ENCODE results near the gene BCAR3.

BCAR3 gene

DNA sequence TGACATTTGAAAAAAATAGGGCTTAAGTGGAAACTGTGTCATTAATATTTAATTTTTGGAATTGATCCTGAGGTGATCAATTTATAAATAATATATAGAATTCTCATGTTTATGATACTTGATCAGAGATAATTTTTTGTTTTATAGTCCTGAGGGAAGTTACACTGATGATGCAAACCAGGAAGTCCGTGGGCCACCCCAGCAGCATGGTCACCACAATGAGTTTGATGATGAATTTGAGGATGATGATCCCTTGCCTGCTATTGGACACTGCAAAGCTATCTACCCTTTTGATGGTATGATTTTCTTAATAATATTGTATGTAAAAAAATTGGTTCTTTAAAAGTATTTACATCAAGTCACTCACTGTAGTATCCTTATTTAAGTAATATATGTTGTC lies 132.5 kb downstream of the BCAR3 start:
- DNase-seq (ENCODE audit: low read depth in 2 of 2) = no peak

- no peak for DNase-seq (ENCODE audit: low read depth in 2 of 2)
Measured at GRCh38 chr1:93546162-93546863, 135.3 kb downstream of the BCAR3 start.

DNA sequence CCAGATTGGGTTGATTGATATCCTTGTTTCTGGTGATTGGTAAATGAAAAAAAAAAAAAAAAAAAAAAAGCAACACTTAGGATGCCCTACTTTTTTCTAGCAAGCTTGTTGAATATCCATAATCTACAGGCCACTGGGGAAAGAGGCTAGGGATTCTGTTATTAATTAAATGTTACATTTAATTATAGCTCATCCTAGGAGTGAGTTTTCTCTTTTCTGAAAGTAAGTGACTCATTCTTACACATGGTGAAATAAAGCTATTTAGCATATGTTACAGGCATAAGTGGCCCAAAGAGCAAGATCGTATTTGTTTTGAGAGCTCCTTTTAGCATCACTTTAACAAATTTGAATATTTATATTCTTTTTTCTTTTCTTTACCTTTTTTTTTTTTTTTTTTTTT lies 139.2 kb downstream of the BCAR3 start:
- no peak for DNase-seq (ENCODE audit: low read depth in 2 of 2)

DNA sequence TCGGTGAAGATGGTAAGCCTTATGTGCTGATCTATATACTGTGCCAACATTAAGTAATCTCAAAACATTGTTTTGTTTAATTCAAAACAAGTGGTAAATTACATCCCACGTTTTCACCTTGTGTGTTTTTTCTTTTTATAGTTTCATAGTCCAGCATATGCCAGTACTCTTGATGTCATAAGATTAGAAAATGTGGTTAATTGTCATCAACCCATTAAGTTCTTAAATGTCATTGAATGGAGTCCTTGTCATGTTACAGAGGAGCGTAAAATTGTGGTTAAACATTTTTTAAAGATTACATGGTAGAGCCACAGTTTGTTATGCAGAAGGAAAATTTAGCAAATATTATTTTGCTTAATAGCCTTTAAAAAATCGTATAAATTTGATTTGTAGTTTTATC lies 140.6 kb downstream of the BCAR3 start:
- no peak for DNase-seq (ENCODE audit: low read depth in 2 of 2)

DNA sequence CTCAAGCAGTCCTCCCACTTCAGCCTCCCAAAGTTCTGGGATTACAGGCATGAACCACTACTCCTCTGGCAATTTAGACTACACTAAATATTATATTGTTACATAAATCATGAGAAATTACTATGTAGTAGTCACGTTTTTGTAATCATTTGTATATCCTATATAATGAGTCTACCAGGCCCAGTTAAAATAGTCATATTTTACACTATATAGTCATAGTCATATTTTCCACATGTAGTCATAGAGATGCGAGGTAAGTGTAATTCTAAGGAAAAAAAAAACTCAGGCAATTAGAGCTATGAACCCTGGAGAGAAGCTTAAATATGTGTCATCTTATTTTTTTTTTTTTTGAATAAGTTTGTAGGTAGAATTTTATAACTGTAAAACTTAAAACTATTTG lies 143.7 kb downstream of the BCAR3 start:
- DNase-seq (ENCODE audit: low read depth in 2 of 2) = no peak

GRCh38 chr1:93537396-93537795 lies 144.2 kb downstream of the BCAR3 start:
- DNase-seq (ENCODE audit: low read depth in 2 of 2) = no peak

- no peak for DNase-seq (ENCODE audit: low read depth in 2 of 2)
Measured at GRCh38 chr1:93533677-93534076, 148.0 kb downstream of the BCAR3 start.

DNA sequence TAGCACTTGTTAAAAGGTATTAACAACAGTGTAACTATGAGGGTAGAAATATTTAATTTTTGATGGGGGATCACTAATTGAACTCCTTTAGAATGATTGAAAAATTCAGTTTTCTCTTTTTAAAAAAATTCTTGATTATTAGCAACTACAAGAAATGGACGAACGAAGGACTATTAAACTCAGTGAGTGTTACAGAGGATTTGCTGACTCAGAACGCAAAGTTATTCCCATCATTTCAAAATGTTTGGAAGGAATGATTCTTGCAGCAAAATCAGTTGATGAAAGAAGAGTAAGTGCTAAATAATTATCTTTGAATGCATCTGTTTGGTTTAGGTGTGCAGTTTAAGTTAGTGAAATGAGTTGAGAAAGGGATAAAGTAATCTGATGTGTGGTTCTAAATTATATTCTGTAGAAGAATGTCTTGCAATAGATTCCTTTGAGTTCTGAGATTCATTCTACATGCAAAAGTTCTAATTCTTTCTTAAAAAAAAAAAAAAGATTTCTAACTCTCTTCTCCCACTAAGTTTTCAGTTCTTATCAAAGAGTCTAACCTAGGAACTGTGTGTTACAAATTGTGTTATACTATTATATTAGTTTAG lies 148.8 kb downstream of the BCAR3 start:
- no peak for DNase-seq (ENCODE audit: low read depth in 2 of 2)

DNA sequence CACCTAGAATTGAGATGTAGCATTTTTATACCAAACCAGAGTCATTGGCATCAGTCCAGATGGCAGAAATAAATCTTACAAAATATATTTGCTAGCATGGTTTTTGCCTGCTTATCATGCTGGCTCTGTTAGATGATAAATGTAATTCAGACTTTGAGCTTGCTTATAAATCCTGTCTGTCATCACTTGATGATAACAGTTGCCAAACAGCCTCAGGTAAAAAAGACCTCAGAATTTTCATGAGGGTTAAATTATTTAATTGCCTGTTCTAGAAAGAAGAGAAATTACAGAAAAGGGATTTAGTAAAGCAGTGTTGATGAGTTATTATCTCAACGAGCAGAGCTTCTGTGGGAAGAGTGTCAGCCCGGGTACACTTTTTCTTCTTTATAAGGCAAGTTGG lies 150.4 kb downstream of the BCAR3 start:
- DNase-seq (ENCODE audit: low read depth in 2 of 2) = no peak

DNA sequence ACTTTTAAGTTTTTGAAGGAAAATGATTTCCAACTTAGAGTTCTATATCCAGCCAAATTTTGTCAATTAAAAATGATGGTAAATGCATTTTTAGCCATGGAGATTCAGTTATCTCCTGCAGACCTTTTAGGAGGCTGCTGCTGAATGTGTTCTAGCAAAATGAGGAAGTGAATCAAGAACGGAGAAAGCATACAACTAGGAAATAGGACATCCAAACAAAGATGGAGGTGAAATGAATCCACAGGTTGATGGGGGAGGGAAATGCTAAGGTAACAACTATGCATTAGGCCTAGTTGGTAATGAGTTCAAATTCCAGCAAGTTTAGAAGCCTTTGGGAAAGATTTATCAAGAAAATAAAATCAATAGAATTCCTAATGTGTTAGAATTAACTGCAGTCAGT lies 153.2 kb downstream of the BCAR3 start:
- no peak for DNase-seq (ENCODE audit: low read depth in 2 of 2)

DNA sequence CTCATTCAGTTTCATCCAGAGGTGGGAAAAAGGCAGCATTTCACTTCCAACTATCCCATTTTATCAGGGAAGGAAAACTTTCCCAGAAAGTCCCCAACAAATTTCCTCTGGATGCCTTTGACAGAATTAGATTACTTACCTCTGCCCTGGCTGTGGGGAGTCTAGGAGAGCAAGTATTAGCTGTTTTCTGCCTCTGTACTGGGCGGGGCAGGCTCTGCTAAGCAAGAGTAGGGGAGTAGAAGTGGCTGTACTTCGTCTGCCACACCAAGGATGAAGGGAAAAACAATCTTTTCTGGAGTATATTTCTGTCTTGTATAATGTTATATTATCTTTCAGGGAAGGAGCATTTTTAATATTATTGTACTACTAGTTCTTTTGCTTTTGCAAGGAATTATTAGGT lies 155.2 kb downstream of the BCAR3 start:
- DNase-seq (ENCODE audit: low read depth in 2 of 2) = no peak

DNA sequence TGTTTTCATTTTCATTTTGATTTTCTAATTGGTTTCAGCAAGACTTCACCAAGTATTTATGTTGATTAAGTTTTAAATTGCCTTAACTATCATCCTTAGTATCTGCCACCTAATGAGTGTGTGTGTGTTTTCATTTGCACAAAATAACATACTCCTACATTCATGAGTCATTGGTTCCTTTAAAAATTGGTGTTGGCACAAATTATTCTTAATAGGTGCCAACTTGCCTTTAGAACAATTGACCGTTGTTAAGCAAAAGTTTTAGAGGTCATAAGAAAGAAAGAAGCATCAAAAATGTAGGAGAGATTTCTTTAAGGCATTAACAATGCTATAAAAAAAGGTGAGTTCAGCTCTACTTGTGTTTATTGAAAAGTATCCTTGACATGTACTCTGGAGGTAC lies 156.2 kb downstream of the BCAR3 start:
- DNase-seq (ENCODE audit: low read depth in 2 of 2) = no peak

DNA sequence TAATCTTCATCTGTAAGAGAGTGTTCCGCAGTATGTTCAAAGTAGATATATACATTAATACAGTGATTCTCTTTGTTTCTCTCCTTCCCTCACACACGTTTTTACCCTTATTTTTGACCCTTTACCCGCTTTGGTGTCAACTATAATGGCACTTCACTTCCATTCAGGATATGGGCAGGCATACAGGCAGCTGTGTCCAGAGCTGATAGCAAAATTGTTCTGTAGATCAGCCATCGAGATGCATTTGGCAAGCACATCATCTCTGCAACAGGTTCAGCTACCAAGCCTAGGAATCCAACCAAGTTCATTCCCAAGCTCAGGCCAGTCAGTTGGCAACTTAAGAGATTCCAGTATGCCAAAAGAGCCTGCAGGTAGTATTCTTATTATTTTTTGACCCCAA lies 158.9 kb downstream of the BCAR3 start:
- no peak for DNase-seq (ENCODE audit: low read depth in 2 of 2)

GRCh38 chr1:93521618-93522017 lies 160.0 kb downstream of the BCAR3 start:
- DNase-seq (ENCODE audit: low read depth in 2 of 2) = no peak

GRCh38 chr1:93519199-93519829 lies 162.3 kb downstream of the BCAR3 start:
- DNase-seq (ENCODE audit: low read depth in 2 of 2) = no peak

DNA sequence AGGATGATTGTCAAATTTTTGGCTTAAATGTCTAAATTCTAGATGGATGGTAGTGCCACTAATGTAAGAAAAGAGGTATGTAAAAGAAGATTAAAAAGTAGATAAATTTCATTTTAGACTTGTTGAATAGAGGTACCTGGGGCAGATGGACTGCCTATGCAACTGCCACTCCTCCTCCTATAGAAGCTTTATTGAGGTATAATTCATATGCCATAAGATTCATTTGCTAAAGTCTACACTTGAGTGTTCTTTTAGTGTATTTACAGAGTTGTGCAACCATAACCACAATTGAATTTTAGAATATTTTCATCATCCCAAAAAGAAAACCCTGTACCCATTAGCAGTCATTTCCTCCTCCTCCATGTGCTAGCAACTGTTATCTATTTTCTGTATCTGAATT lies 163.1 kb downstream of the BCAR3 start:
- no peak for DNase-seq (ENCODE audit: low read depth in 2 of 2)

- DNase-seq (ENCODE audit: low read depth in 2 of 2) = no peak
Measured at GRCh38 chr1:93516164-93516563, 165.5 kb downstream of the BCAR3 start.
